AG08395 (cell line): ENCODE measurements around the gene OXTR.

Source experiments
- DNase-seq: peaks from one replicate; pipeline ENCODE4 v3.0.0; 2012; ENCODE audit warnings: mixed read lengths, low spot score

OXTR gene

DNA sequence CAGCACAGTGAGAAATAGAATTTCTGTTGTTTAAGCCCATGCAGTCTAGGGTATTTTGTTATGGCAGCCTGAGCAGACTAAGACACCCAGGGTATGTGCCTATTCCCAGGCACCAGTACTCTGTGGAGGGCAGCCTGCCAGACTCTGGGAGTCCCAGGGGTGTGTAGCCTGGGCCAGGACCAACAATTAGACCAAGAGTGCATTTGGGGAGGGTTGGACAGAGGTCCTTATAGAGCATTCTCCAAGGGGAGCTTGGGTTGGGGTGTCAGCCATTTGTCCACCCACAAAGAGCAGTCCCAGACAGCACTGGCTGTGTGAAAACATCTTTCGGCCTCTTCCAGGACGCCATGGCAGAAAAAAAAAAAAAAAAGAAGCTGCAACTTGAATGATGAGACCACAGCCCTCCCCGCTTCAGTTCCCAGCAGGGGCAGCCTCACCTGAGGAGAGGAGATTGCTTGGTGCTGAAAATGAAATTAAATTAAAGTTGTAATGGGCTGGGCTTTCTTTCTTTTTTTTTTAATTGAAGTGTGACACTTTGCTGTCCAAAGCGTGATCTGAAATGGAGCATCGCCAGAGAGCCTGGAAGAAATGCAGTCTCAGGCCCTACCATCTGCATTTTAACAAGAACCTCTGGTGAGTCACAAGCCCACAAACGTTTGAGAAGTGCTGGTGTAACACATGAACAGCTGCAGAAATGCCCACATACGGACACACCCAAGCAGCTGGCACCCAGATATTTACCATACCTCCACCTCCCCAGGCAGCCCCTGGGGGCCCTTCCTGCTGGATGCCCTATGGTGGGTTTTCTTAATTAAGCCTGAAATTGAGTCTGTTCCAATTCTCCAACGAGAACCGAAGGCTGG is 57.1 kb downstream of the OXTR start:
- peak; percentile 82 for DNase-seq

DNA sequence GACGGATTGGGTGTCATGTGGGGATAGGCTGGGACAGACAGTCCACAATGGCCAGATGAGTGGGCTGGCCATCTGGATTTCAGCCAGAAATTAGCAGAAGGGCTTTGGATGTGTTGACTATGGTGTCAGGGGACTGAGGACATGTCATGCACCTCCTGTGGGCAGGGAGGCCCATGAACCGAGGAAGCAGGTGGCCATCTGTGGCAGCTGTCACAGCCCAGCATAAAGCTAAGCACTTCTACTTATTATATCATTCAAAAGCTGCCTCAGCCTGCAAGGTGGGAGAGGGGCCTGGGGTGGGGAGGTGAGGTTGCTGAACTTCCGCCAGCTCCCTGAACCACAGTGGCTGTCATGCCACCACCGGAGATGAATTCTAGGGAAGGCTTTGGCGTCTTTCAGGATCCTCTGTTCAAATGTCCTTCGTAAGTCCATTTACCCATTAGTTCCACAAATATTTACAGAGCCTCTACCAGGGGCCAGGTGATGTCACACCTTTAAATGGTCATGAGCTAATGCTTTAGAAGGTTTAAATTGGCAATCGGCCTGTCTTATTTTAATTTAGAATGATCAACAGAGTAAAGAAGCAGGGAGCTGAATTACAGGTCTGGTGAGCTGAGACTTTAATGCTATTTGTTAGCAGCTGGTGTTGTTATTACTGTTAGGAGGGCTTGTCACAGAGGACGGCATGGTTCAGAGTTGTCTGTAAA is 59.5 kb downstream of the OXTR start:
- DNase-seq, result peak; percentile 1

DNA sequence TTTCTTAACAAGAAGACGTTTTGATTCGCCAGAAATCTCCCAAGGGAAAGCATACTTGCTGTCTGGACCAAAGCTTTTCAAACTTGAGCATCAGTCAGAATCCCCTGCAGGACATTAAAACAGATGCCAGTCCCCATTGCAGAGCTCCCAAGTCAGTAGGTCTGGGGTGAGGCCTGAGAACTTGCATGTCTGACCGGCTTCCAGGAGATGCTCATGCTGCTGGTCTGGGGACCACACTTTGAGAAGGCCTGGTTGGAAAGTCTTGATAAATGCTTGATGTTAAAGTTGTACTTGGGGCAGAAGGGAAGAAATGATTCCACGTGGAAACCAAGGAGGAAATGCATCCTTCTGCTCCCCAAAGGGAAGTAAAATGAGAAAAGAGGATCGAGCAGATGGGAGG is 60.1 kb downstream of the OXTR start:
- DNase-seq, result peak; percentile 0

DNA sequence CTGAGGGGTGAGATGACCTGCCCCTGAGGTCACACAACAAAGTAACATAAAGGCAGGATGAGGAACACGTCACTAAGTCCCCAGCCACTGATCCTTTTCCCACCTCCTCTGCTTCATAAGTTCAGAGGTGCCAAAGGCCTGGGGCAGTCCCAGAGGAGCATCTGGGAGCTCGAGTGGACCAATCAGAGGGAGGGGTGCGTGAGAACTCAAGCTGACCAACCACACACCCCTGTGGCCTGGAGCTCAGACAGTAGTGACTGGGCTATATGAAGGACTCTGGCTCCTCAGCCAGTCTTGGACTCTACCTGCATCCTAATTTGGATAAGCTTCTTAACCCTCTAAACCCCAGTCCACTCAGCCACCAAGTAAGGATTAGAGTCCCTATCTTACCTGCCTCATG is 63.8 kb downstream of the OXTR start:
- no peak for DNase-seq

DNA sequence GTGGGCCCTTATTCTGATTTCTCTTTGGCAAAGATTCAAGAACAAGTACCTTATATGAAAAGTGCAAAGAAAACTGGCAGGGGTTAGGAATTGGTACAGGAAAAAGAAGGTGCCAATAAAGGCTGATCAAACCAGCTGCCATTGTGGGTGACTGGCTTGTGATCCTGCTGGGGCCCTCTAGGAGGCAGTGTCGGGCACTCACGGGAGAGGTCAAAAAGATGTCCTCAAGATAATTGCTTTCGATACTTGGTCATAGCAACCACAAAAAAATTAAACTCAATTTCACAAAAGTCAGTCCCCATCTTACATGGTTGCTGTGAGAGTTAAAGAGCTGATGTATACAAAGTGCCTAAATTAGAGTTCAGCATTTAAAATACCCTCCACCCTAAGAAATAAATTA is 66.9 kb downstream of the OXTR start:
- no peak for DNase-seq
